HG03378 (cell line): ENCODE measurements around the gene FAM3C.

ENCODE experiments used
- ATAC-seq: cut with Tn5 transposase; IDR thresholded peaks from one replicate; pipeline ENCODE4 v1.9.1; 2021; ENCODE audit warnings: mild to moderate bottlenecking, moderate library complexity; ENCODE audit not compliant: unreplicated experiment

FAM3C gene

DNA sequence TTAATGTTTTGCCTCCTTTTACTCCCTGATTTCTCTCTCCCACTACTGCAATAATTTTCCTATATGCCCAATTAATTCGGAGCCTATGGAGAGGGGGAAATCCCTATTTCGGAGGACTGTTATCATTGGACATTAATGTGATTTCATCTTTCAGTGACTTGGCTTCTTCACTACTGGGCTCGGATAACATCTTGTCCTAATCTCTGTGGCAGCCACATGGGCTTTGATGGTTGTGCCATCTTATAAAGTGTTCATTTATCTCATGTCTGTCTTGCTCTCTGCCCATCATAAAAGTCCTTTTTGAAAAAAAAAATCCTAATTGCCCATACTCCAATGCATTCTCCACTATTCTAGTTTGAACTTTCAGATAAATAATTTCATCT is 15.5 kb upstream of the FAM3C start:
- no peak for ATAC-seq

DNA sequence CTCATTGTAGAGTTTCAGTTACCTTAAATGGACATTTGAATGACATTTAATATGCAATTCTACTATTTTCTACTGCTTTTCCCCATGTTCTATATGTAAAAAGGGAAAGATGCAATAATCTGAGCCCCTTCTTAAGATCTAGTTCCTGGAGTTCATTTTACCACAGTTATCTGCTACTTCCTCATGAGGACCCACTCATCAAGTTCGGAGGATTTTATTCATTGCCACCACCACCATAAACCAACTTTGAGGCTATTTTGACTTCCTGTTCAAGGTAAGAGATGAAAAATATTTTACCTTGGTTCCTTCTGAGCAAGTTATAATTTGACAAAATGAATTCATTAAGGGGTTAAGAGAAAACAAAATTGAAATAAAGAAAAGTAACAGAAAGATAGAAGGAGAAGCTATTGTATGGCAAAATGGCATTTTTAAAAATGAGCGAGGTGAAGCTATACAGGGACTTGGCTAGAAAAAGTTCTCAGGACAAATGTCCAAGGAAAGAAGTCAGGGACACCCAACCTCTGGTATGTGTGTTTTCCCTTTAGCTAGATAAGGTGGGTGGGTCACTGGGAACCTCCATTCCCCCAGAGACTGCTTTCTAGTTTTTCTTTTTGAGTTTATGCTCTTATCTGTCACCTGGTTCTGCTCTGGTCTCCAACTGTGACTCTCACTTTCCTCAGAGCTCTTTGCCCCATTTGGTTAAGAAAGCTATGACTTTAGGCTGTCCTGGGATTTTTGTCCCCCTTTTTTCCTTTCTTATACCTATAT is 14.9 kb upstream of the FAM3C start:
- peak; percentile 58 for ATAC-seq

DNA sequence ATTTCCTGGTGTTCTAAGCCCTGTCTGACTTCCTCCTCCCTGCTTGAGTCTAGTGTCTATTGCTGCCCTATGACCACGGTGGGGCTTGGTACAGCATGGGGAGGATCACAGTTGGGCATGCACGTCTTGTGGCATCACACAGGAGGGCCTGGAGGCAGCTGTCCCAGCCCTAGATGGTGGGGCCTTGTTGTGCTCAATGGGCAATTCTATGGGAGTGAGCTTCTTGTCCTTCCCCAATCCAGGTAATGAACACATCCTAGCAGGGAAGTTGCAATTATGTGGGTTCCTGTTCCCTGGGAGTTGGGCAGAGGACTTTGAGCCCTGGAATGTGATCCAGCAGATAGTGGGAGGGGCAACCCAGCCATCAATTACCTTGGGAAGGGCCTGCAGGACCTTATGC is 10.8 kb upstream of the FAM3C start:
- no peak for ATAC-seq

DNA sequence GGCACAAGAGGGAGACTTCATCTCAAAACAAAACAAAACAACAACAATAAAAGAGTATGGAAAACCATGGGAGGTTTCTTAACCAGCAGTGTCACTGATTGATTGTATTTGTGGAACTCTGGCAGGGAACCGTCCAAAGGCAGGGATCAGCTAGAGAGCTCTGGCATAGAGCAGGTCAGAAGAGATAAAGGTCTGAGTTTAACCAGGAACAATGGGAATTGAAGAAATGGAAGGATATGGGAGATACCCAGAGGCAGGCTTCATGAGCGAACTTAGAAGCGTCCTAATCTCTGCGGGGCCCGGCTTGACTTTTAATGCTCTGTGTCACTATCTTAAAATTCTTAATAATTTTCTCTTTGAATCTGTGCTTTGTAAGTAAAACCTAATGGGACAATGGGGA is 10.4 kb upstream of the FAM3C start:
- no peak for ATAC-seq

DNA sequence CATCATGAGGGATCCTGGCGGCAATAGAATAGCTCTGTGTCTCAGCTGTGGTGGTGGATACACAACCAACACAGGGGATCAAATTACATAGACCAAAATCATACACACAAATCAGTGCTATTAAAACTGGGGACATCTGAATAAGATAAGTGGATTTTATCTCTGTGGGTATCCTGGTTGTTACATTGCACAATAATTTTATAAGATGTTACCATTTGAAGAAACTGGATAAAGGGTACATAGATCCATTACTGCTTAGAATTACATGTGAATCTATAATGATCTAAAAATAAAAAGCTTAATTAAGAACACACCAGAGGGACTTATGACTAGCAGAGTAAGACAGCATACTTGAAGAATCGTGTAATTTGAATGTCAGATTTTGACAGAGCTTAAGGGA is 8.2 kb upstream of the FAM3C start:
- no peak for ATAC-seq

DNA sequence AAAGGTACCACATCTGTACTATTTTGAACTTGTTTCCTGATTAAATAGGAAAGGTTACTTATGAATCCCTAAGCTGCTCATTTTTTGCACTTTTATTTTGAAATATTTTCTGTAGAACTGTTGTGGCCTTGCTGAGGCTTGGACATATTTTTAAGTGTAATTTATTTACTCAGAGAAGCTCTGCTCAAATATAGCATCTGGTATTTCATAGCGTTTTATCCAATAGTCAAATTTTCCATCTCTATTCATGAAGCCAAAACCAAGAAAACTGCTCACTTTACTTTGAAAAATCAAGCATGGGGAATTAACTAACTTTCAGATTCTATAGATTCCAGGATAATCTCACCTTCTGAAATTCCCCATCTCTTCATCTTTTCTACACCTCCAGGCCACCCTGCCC is 6.6 kb upstream of the FAM3C start:
- no peak for ATAC-seq

DNA sequence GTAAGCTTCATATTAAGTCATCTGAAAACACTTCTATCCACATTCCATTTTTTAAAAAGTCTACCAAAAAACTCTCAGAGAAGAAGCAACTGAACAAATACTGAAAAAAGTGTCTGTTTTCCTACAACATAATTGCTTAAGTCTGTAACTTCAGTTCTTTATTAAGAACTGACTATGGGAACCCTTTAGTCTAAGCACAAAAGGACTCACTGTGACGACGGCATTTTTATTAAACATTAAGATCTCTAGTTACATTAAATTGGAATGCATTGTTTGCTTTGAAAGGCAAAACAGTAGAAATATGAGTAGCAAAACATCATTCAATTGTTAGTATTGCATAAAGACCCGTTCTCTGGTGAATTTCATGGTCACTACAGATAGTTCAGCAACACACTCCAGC is 5.8 kb upstream of the FAM3C start:
- ATAC-seq: no peak

DNA sequence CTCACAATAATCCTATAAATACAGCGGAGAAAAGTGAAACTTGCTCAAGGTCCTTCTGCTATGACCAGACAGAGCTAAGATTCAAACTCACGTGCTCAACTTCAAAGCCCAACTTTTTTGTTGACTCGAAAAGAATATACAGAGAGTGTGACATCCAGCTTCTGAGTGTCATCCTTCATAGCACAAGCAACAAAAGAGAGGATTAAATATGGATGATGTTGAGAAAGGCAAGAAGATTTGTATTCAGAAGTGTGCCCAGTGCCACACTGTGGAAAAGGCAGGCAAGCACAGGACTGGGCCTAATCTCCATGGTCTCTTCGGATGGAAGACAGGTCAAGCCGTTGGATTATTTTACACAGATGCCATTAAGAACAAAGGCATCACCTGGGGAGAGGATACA is 2.1 kb upstream of the FAM3C start:
- ATAC-seq: no peak

DNA sequence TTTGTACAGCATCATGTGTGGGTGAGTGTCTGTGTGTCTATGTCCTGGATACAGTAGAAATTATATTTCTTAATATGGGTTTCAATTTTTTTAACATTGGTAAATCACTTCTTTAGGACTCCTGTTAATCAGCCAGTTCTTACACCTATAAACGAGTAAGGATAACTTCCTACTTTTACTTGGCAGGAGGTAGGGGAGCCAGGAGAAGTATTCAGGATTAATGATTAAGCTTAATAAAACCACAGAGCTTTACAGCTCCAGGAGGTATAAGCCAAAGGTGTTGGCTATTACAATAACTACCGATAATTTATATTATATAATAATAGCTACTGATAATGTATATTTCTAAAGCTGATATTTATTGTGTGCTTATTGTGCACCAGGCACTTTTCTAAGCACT is 1.7 kb upstream of the FAM3C start:
- ATAC-seq: no peak

DNA sequence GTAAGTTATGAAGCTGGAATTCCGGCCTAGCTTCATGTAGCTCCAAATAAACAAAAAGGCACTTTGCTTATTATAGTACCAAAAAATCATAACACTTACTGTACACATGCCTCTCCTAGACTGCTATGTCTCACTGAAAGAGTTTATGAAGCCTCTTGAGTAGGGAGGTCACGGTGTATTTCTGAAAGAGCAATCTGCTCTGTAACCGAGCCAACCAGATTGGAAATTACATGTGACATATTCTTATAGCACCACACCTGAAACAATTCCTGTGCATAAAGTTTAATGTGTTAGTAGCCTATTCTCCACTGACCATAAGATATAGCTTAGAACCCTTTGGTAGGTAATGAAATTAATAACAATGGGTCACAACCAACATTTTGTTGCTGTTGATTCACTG is 1.3 kb upstream of the FAM3C start:
- ATAC-seq: no peak

DNA sequence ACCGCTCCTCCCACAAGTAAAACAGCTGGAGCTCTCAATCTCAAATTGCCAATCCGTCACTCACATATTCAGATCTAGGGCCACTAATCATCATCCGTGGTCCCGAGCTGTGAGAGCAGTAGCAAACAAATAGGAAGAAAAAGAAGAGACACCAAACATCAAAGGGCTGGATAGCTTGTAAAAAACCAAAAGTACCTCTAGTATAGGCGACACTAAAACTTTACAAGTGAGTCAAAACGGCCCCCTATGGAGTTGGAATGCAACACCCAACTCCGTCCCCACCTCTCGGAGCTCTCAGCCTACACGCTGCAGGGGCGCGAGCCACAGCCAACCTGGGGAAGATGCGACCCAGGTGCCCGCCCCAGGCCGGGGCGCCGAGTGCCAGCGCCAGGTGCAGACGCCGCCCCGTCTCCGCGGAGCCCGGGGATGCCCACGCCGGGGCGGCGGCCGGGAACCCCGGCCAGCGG is 581 bp downstream of the FAM3C start:
- peak; percentile 33 for ATAC-seq

DNA sequence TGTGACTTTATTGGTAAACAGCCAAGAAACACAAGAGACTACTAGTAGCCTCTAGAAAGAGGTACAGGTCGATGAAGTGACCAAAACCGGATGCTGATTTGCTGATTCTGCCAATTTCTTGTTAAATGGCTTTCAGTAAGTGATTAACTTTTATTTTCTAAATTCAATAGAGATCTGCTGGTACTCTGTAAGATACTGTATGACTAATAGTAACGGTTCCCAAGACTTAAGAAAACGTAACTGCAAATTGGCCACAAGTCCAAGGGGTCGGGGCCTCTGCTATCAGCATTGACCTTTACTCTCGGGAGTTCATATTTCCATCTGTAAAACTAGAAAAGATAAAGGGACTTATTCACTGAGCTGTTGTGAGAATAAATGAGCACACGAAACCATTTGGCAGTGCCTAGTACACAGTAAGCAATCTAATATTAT is 1.4 kb downstream of the FAM3C start:
- ATAC-seq: peak; percentile 51

DNA sequence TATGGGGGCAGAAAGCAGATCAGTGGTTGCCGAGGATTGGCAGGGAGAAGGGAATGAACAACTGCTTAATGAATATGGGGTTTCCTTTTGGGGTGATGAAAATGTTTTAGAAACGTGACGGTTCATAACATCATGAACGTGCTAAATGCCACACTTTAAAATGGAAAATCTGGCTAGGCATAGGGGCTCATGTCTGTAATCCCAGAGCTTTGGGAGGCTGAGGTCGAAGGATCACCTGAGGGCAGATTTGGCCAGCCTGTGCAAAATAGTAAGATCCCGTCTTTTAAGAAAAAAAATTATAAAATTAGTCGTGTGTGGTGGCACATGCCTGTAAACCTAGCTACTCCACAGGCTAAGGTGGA is 3.1 kb downstream of the FAM3C start:
- ATAC-seq: no peak

DNA sequence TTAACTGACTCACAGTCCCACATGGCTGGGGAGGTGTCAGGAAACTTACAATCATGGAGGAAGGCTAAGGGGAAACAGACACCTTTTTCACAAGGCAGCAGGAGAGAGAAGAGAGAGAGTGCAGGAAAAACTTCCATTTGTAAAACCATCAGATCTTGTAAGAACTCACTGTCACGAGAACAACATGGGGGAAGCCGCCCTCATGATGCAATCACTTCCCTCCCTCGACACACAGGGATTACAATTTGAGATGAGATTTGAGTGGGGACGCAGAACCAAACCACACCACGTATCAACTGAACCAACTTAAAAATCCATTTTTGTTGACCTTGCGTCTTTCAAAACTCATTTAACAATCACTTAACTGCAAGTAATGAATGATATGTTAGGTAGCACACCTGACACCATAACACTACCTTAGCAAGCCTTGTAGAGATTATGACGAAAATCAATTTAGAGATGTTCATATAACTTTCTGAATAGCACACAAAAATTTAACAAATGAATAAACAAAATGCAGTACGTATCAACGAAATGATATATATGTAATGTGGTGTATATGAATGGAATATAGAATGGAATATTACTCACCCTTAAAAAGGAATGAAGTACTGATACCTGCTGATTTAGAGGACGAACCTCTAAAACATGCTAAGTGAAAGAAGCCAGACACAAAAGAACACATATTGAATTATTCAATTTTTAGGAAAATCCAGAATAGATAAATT is 3.7 kb downstream of the FAM3C start:
- ATAC-seq: no peak

DNA sequence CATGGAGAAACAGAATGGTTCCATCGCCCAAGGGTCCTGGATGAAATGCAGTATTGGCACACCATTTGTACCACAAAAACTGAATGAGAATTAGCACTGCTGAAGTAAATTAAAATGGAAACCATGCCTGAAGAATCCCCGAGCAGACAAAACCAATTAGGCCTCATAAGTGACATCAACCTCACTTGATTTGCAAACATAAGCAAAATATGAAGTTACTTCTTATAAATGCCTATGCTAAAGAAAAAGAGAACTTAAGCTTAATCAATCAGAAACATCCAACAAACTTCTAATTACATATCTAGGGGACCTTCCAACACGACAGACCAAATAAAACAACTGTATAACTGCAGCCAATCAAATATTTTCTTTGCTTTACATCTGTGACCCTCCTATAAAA is 4.4 kb downstream of the FAM3C start:
- ATAC-seq: no peak

DNA sequence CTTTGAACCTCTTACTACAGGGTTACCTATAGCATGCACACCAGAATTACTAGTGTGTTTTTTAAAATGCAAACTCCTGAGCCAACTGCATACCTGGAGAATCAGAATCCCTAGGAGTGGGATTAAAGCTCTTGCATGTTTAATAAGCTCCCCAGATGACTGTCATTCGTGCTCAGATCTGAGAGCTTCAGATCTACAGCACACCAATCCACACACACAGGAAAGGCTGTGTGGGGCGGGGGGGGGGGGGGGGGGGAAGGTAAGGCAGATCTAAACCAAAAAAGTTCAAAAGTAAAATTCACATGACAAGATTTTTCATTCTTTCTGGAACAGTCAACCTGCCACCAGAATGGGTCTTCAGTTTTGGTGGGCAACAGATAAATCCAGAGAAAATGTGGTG is 5.5 kb downstream of the FAM3C start:
- no peak for ATAC-seq

DNA sequence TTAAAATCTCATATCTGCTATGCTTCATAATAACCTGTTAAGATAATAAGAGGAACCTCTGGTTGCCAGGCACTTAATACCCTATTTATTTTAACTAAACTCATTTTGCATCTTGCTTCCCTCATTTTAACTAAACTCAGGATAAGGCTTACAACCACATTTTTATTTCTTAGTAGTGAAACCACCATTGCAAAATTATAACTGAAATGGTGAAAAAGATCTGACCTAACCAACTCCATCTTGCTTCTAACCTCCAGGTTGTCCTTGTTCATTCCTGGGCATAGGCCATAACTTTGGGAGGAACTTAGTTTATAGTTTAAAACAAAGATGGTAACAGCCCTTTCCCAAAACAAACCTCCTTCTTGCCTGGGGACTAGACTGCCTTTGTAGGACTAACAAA is 6.0 kb downstream of the FAM3C start:
- ATAC-seq: no peak

DNA sequence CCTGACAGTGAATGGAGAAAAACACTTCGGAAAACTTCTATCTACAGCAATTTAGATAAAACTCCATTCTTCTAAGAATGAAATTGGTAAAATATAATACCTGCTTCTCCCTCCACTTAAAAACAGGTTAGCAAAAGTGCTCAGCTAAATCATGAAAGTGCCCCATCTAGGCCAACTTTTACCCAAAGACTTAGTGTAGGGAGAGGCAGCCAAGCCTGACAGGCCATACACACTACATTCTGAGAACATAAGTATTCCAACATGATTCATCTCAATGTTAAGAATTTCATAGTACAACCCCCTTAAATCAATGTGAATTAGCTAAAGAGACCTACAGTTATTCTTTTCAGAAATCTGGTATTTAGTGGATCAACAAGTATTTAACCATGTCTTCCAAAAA is 7.2 kb downstream of the FAM3C start:
- ATAC-seq: no peak

DNA sequence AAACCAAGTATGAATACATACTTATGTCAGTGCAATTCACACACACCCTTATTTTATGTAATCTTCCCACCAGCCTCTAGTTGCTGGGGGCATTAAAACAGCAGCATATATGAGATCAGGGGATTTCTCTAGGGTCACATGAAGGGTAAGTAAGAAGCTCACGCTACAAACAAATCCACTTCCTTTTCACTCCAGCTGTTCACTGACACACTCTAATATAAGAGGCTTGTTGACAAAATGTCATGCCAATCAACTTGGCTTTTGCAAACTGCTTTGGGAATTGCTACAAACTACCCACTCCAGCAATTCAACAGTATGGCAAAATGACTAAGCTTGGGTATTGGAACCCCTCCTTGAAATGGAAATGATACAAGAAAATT is 10.3 kb downstream of the FAM3C start:
- ATAC-seq: peak; percentile 97

DNA sequence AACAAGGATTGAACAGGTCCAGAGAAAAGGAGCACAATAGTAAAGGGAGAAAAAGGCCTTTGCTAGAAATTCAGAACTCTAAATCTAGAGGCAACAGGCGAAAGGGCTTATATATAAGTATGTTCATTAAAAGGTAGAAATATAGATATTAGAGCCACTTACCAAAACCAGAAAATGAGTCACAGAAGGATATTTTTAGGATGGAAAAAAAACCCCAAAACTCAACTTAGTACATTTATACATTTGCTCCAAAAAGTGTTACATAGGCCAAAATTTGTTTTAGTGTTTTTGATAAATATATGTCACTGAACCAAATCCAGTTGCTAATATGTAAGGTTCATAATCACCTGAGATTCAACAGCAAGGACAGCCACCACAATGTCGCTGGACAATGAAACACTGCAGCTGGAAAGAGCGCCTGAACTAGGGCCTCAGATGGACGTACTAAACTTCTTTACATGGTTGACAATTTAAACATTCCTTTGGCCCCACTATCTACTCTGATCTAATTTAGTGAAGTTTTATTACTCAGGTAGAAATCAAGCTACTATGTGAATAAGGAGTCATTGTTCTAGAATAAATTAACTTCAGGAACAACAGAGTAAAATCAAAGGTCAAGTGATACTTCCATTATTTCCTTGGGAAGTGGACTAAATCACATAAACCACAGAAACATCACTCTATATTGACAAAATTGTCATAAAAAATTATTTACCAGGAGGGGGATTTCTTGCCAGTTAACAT is 10.9 kb downstream of the FAM3C start:
- ATAC-seq: no peak

DNA sequence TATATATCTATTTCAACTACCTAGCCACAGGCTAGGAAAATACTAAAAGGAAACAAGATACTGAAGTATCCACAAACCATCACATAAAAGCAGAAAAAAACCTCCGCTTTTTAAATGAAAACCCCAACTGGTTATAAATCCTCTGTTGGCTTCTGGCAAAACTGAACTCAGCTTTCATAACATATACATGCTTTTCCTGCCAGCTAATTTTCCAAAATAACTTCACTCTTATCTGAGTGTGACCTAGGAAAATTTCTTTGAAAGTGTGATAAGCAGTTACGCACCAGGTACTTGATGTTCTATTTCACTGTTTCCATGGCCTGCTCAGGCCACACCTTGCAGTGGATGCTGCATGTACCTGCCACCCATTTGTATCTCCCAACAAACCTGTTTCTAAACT is 11.8 kb downstream of the FAM3C start:
- no peak for ATAC-seq
